HG03196 (cell line): ENCODE results near the gene CYSRT1.
"Not testable (repeated sequence)": the region's sequence is repeated elsewhere in the genome, so short reads cannot be mapped to it uniquely, and the experiment has no call there.

Experiments
- ATAC-seq: cut with Tn5 transposase; IDR thresholded peaks from one replicate; pipeline ENCODE4 v1.9.1; 2021; ENCODE audit not compliant: unreplicated experiment

CYSRT1 gene

DNA sequence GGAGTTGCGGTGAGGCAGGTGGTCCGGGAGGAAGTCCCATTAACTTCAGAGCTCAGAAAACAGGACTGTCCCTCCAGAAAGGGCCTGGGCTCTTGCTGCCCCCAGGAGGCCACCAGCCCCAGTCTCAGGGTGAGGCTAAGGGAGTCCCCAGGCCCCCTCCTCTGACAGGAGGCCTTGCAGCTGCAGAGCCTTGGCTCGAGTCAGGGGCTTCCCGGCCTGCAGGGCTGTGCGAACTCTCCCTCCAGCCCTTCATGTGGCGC lies 22.9 kb downstream of the CYSRT1 start:
- ATAC-seq, result no peak

DNA sequence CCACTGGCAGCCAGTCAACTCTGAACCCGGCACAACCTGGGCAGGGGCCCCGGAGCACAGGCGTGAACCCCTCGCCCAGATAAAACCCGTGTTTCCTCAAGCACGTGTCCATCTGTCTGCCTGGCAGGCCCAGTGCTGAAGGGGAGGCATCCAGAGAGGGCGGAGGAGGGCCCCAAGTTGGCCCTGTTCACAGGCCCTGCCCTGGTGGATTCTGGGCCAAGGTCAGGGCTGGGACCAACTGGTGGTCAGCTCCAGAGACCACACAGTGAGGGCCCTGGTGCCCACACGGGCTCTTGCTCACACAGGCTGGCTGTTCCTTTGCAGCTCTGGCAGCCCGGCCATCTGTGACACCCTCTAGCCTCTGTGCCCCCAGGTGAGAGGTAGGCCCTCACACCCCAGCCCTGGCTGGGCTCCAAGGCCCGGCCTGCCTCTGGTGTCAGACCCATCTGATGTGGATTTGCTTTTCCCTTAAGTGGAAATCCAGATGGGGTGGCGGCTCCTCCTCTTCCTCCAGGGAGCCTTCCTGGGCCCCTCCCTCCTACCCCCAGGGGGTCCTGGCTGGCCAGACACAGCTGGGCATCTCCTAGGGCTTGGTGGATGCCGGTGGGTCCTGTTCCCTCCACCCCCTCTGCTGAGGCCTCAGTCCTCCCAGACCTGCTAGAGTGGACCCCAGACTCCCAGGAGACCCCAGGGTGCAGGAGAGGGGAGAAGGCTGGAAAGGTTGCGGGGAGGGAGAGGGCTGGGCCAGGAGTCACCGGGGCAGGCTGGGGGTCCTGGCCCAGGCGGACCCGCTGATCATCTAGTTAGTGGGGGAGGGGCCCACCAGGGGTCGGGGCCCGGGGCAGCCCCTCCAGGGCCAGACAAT lies 25.6 kb downstream of the CYSRT1 start:
- ATAC-seq, result no peak

DNA sequence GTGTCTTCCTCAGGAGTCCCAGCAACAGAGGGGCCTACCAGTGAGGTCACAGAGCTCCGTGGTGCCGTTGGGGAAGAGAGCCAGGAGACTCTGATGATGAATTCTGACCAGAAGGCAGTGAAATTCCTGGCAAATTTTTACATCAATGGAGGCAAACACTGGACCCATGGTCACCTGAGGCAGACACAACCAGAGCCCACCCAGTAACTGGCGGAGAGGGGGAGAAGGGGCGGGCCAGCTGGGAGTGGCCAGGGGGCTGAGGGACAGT lies 26.2 kb downstream of the CYSRT1 start, which contains the start of gene STPG3:
STPG3 (plus strand) TSS at position 93 of the 268 bp plus-strand sequence; CDS start at position 94, 1 bp downstream.
- no peak for ATAC-seq

DNA sequence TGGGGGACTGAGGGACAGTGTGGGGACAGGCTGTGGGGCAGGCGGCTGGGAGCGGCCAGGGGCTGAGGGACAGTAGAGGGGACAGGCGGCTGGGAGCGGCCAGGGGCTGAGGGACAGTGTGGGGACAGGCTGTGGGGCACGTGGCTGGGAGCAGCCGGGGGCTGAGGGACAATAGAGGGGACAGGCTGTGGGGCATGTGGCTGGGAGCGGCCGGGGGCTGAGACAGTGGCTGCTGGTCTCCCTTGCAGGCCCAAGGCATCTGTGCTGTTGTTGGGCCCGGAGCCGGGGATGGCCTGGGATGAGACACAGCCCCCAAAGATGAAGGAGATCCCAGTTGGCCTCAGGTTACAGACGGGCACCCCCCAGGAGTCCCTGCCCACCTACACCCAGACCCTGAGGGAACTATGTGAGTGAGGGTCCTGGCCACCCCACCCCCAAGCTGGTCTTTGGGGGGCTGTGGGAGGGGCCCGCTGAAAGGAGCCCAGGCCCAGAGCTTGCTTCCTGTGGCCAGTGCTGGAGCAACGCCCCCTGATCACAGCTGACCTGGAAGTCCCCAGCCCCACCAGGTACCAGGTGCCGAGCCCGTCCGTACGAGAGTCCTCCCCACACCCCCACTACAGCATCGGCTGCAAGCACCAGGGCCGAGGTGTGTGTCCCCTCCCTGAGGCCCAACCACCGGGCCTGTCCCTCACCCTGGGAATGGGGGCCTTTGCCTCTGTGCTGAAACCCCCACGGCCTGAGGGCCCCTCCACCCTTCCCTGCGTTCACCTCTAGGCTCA lies 26.7 kb downstream of the CYSRT1 start:
- ATAC-seq, result no peak

DNA sequence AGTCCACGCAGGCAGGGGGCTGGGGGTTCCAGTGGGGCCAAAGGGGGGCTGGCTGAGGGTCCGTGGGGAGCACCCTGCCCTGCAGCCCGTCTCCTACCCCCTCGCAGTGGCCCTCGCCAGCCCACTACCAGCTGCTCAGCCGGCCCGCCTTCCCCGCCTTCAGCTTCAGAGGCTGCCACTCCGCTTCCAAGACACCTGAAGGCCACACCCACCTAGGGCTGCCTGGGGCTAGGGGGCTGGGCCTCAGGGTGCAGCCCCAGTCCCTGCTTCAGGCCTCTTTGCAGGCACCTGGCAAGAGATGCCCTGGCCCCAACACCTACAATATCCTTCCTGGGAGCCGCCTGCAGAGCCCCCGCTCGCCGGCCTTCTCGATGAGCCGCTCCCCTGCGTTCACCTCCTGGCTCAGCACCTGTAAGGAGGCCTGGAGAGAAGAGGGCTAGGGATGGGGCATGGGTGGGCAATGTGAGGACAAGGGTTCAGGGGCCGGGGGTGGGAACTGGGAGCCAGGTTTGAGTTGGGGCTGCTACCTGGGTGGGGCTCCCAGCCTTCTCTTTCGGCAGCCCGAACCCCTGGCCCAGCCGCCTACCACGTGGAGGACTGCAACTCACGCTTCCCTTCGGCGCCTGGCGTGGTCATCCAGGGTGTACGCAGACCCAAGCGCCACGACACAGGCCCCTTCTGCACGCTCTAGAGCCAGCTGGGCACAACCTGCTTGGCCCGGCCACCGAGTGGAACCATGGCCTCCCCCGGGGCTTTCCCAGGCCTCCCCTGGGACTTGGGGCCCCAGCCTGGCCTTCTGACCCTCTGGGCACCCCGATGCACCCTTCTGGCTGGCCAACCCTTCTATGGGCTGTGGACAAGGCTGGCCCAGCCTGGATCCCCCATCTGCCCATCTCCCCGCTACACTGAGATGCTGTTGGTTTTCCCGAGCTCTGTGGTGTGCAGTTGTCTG lies 27.9 kb downstream of the CYSRT1 start:
- no peak for ATAC-seq

DNA sequence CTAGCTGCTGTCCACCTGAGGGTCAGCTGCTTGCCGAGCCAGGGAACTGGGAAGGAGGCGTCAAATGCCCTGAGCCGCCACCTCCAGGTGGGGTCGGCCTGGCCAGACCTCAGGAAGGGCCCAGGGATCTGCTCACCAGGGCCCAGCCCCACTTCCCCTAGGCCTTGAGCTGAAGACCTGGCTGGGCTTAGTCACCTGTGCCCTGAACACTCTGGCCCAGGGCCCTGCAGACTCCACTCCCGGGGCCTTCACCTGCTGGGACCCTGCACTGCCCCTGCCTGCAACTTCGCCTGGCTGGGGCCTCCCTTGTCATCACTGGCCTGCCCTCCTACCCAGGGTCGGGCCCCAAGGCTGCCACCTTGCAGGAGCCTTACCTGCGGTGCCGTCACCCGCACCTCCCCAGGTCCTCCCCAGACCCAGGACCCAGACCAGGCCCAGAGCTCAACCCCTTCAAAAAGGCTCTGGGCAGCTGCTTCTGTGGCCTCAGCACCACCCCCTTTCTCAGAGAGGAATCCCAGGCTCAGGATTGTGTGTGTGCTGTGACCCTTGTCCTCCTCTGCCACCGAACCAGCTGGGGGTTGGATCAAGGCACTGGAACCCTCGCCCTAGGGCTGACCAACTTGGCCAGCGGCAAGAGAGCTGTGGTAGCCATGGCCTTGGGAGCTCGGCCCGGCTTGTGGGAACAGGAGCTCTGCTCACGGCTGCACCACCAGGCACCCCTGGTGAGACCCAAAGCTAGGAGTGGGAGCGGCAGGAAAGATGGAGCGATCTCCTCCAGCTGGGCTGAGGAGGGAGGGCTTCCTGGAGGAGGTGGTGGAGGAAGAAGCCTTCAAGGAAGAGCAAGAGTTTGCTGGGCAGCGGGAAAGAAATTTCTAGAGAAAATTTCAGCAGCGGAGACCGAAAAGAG lies 29.0 kb downstream of the CYSRT1 start:
- ATAC-seq, result no peak

DNA sequence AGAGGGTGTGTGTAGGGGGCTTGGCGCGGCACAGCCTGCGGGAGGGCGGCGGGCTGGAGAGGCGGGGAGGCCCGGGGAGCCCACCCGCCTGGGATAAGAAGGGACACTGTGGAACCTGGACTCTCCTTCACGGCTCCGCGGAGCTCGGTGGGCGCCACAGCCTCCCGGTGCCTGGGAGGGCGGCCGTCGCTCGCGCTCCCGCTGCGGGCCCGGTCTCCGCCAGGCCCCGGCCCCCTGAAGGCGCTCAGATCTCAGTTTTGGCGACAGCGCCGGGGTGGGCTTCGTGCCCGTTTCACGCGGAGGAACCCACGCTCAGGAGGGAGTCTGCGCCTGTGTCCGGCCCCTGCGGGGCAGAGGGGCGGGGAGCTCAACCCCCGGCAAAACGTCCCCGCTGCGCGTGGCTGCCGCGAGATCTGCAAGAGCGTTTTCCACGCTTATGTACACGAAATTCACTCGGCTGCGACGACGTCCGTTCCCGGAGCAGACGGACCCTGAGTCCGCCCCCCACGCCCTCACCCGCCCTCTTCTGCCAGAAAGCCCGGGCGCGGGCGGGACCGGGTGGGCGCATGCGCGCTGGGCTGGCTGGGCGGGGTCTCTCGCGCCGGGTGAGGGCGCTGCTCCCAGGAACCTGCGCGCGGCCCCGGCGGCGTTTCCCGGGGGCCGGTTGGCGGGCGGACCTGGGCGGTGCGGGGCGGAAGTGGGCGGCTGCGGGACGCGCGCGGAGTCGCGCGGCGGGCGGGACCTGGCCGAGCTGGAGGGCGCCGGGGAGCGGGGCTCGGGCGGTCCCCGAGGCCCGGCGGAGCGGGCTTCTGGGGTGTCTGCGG lies 29.9 kb downstream of the CYSRT1 start, which contains the start of gene NELFB:
NELFB (plus strand) TSS at position 704 of the 824 bp plus-strand sequence.
- peak; percentile 71 for ATAC-seq

DNA sequence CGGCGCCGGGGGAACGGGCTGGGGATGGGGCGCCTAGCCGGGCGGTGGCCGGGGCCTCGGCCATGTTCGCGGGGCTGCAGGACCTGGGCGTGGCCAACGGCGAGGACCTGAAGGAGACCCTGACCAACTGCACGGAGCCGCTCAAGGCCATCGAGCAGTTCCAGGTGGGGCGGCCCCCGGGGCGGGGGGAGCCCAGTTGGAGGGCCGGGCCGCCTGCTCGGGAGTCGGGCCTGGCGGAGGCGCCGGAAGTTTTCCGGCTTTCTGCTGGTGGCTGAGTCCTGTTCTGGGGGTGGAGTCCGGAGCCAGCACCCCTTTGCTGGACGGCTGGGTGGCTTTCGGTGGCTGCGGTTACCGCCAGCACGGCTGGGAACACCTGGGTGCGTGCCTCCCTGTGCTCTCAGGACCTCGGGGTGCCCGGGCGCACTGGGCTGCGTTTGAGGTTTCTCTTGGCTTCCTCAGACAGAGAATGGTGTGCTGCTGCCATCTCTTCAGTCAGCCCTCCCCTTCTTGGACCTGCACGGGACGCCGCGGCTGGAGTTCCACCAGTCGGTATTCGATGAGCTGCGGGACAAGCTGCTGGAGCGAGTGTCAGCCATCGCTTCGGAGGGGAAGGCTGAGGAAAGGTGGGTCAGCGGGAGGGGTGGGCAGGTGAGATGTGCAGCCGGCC lies 30.6 kb downstream of the CYSRT1 start:
- ATAC-seq, result peak; percentile 20

DNA sequence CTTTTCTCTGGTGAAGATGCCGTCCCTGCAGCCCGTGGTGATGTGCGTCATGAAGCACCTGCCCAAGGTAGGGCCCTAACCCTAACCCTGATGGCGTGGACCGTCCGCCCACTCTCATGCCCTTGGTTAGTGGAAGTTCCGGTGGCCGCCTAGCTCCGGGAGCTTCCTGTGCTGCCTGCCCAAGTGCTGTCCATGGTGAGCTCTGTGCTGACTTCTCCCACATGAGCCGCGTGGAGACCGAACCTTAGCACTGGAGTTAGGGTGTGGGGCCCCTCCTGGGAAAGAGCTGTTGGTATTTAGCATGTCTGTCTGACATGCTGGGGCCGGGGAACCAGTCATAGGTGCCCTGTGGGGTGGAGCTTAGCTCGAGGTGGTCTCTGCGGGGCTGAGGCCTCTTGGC lies 31.4 kb downstream of the CYSRT1 start:
- no peak for ATAC-seq

DNA sequence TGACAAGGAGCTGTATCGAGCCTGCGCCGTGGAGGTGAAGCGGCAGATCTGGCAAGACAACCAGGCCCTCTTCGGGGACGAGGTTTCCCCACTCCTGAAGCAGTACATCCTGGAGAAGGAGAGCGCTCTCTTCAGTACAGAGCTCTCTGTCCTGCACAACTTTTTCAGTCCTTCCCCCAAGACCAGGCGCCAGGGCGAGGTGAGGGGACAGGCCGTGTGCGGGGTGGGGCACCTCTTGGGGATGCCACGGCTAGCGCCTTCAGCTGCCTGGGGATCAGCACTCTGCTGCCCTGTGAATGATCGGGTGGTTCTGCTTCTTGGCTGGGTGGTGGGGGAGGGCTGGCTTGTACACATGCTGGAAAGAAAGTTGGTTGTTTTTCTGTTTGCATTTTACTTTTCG lies 31.9 kb downstream of the CYSRT1 start:
- ATAC-seq, result no peak

DNA sequence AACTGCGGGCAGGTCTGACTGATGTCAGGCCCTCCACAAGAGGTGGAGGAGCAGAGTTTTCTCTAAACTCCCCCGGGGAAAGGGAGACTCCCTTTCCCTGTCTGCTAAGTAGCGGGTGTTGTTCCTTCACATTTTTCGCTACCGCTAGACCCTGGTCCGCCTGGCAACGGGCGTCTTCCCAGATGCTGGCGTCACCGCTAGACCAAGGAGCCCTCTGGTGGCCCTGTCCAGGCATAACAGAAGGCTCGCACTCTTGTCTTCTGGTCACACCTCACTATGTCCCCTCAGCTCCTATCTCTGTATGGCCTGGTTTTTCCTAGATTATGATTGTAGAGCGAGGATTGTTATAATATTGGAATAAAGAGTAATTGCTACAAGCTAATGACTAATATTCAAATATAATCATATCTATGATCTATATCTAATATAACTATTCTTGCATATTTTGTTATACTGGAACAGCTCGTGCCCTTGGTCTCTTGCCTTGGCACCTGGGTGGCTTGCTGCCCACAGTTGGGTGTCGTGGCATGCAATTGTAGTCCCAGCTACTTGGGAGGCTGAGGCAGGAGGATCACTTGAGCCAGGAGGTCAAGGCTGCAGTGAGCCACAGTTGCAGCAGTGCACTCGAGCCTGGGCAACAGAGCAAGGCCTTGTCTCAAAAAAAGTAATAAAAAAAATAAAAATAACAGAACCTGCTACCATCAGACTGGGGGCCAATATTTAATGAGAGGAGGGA lies 37.4 kb downstream of the CYSRT1 start:
- not testable (repeated sequence) for ATAC-seq

DNA sequence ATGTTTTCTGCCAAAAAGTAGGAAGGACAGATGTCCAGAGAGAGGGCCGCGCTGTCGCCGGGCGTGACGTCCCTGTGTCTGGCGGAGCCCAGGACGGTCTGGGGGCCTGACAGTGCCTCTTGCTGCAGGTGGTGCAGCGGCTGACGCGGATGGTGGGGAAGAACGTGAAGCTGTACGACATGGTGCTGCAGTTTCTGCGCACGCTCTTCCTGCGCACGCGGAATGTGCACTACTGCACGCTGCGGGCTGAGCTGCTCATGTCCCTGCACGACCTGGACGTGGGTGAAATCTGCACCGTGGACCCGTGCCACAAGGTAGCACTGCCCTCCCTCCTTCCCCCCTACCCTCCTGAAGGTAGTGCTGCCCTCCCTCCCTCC lies 37.9 kb downstream of the CYSRT1 start:
- no peak for ATAC-seq

DNA sequence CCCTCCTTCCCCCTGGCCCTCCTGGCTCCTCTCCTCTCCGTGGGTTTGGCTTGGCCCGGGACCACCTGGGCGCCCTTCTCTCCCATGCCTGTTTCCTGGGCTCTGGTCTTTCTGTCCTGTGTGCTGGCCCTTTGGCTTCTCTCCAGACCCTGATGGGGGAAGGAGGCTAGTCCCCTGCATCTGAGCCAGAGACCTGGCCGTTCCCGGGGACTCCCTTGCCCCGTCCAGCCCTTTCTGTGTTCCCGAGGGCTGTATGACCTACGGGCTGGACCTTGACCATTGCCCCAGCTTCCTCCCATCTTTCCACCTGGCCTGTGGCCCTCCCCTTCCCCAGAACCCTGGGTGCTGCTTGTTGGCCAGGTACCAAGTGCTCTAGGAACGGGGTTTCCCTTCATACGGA lies 38.5 kb downstream of the CYSRT1 start:
- ATAC-seq, result no peak

DNA sequence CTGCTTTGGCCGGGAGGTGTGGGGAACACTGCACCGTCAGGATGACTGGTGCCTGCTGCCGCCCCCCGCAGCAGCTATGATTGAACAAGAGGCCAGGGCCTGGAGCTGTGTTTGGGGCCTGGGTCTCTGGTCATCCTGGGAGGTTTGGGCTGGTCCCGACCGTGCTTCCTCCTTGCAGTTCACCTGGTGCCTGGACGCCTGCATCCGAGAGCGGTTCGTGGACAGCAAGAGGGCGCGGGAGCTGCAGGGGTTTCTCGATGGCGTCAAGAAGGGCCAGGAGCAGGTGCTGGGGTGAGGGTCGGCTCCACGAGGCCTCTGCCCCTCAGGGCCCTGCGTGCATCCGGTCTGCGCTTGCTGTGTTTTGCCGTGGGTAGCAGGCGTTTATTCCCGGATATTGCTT lies 39.1 kb downstream of the CYSRT1 start:
- no peak for ATAC-seq

DNA sequence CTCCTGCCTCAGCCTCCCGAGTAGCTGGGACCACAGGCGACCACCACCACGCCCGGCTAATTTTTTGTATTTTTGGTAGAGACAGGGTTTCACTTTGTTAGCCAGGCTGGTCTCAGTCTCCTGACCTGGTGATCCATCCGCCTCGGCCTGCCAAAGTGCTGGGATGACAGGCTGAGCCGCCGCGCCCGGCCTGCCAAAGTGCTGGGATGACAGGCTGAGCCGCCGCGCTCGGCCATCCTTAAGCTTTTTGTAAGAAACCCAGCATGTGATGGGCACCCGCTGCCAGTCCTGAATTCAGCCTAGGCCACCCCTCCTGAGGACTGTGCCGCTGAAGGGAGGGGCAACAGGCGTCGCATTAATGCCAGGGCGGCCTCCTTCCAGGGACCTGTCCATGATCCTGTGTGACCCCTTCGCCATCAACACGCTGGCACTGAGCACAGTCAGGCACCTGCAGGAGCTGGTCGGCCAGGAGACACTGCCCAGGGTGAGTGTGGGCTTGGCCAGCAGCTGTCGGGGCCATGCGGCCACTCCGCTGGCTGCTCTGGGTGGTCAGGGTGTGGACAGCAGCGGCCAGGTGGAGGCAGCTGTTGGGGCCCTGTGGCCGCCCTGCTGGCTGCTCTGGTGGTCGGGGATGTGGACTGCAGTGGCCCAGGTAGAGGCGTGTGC lies 40.7 kb downstream of the CYSRT1 start:
- ATAC-seq, result no peak

DNA sequence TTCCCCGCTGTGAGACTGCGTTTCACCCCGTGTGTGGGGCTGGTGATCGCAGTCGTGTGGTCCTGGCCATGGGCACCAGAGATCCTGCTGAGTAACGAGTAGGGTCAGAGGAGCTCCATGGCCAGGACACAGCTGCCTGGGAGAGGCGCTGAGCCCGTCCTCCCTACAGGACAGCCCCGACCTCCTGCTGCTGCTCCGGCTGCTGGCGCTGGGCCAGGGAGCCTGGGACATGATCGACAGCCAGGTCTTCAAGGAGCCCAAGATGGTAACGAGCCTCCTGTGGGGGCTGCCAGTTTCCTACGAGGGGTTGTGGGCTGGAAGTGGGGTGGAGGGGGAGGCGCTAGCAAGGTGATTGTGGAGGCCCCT lies 41.2 kb downstream of the CYSRT1 start:
- no peak for ATAC-seq

DNA sequence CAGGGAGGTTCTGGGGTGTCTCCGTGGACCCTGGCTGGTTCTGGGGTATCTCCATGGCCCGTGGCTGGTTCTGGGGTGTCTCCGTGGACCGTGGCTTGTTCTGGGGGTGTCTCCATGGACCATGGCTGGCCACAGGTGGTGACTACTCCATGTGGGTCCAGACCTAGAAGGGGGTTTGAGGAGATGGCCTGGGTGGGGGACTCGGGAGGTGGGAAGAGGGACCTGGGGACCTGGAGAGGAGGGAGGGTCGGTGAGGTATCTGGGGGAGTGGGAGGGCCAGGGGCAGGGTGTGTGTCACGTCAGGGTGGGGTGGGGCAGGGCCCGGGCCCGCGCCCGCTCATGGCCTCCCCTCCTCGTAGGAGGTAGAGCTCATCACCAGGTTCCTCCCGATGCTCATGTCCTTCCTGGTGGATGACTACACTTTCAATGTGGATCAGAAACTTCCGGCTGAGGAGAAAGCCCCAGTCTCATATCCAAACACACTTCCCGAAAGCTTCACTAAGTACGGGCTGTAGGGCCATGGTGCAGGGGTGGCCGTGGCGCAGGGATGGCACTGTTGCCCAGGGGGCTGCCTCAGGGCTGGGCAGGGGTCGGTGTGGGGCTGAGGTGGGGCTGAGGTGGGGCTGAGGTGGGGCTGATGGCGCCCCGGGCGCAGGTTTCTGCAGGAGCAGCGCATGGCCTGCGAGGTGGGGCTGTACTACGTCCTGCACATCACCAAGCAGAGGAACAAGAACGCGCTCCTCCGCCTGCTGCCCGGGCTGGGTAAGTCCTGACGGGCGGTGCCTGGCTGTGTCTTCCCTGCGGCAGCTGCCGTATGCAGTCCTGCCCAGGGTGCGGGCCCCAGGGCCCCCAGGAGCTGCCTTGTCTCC lies 41.8 kb downstream of the CYSRT1 start:
- ATAC-seq, result no peak
